ENCODE data around the gene CD109.
"Not testable (repeated sequence)": the region's sequence is repeated elsewhere in the genome, so short reads cannot be mapped to it uniquely, and the experiment has no call there.

CD109 gene

GRCh38 chr6:73704260-73704659, 8.3 kb downstream of the CD109 start:
- DNase-seq (ENCODE audit: low read depth), result no peak
- TF ChIP-seq, protein P1, sequence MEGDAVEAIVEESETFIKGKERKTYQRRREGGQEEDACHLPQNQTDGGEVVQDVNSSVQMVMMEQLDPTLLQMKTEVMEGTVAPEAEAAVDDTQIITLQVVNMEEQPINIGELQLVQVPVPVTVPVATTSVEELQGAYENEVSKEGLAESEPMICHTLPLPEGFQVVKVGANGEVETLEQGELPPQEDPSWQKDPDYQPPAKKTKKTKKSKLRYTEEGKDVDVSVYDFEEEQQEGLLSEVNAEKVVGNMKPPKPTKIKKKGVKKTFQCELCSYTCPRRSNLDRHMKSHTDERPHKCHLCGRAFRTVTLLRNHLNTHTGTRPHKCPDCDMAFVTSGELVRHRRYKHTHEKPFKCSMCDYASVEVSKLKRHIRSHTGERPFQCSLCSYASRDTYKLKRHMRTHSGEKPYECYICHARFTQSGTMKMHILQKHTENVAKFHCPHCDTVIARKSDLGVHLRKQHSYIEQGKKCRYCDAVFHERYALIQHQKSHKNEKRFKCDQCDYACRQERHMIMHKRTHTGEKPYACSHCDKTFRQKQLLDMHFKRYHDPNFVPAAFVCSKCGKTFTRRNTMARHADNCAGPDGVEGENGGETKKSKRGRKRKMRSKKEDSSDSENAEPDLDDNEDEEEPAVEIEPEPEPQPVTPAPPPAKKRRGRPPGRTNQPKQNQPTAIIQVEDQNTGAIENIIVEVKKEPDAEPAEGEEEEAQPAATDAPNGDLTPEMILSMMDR (conservative IDR thresholded peaks at IDR 0.05; ENCODE audit: low read depth, low read length), result no peak
- H3K4me3 ChIP-seq (ENCODE audit: low read length), result no peak overlapping the region

GRCh38 chr6:73704798-73705197, 8.8 kb downstream of the CD109 start:
- TF ChIP-seq, protein P1 (conservative IDR thresholded peaks at IDR 0.05; ENCODE audit: low read depth, low read length), result no peak
- no peak for DNase-seq (ENCODE audit: low read depth)
- no peak overlapping the region for H3K4me3 ChIP-seq (ENCODE audit: low read length)

- no peak for DNase-seq (ENCODE audit: low read depth)
- TF ChIP-seq, protein P1 (conservative IDR thresholded peaks at IDR 0.05; ENCODE audit: low read depth, low read length), result no peak
- no peak overlapping the region for H3K4me3 ChIP-seq (ENCODE audit: low read length)
These were observed 11.0 kb downstream of the CD109 start for GRCh38 chr6:73706971-73707370.

GRCh38 chr6:73710470-73710869, 14.5 kb downstream of the CD109 start:
- H3K4me3 ChIP-seq (ENCODE audit: low read length), result no peak overlapping the region
- TF ChIP-seq, protein P1 (conservative IDR thresholded peaks at IDR 0.05; ENCODE audit: low read depth, low read length), result no peak
- DNase-seq (ENCODE audit: low read depth), result no peak

GRCh38 chr6:73710948-73711347, 14.9 kb downstream of the CD109 start:
- DNase-seq (ENCODE audit: low read depth), result no peak
- TF ChIP-seq, protein P1 (conservative IDR thresholded peaks at IDR 0.05; ENCODE audit: low read depth, low read length), result no peak
- H3K4me3 ChIP-seq (ENCODE audit: low read length), result no peak overlapping the region

DNA sequence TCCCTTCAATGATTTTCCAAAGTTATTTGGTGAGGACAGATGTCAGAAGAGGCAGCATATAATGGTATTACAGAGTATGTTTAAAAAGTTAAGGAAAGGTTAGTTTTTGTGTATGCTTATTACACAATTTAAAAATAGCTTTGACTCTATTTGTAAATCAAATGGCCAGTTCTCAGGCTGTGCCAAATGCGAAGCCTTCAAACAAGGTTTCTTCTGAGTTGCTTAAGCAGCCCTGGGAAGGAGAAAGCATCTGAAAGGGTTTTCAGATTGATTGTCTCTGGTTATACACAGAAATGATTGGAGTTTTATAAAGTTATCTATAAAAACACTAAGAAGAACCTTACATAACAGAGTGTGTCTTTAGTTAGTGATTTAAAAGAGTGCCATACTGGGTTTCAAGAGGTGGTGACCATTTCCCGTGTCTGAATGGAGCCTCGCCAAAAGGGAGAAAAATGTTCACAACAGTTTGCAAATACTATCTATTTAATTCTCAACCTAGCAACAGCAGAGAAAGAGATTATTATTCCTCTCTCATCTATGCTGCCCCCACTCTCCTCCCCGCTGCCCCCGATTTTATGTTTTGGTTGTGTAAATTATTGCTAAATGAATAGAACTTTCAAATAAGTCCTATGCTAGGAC, 16.7 kb downstream of the CD109 start:
- no peak for DNase-seq (ENCODE audit: low read depth)
- no peak overlapping the region for H3K4me3 ChIP-seq (ENCODE audit: low read length)
- TF ChIP-seq, protein P1 (conservative IDR thresholded peaks at IDR 0.05; ENCODE audit: low read depth, low read length), result no peak

- no peak for DNase-seq (ENCODE audit: low read depth)
- TF ChIP-seq, protein P1 (conservative IDR thresholded peaks at IDR 0.05; ENCODE audit: low read depth, low read length), result no peak
- H3K4me3 ChIP-seq (ENCODE audit: low read length), result no peak overlapping the region
These were observed 17.6 kb downstream of the CD109 start for GRCh38 chr6:73713426-73714147.

- DNase-seq (ENCODE audit: low read depth); H3K4me3 ChIP-seq (ENCODE audit: low read length): not testable (repeated sequence)
These were observed 19.1 kb downstream of the CD109 start for GRCh38 chr6:73715111-73715508.

All from retinal pigment epithelial cell (primary cell).